Neural progenitor cell (in vitro differentiated cells): ENCODE results near the gene MGAT4A. TPM values are rescaled to one million over a fixed set of nuclear protein-coding genes. Genes with fewer than 3 reads are reported as not detected.
A peak's percentile ranks its signal among the peaks of the same experiment; 100 is the strongest.

Experiments used
- DNase-seq: peaks from one replicate; pipeline ENCODE4 v3.0.0-alpha.2; 2016; ENCODE audit warnings: low spot score
- H2AFZ ChIP-seq: fragments of 200-600 bp; sonication (generic); replicated peaks from 2 replicates; pipeline ENCODE4 v1.6.1; 2016; ENCODE audit warnings: antibody characterized with exemption
- H3F3A ChIP-seq: fragments of 200-600 bp; sonication (generic); 2 replicates; pipeline ENCODE4 v1.6.1; 2016; ENCODE audit warnings: antibody characterized with exemption, low read depth
- H3K27ac ChIP-seq: fragments of 200-600 bp; sonication (generic); 2 replicates; pipeline ENCODE4 v1.5.1; 2016; ENCODE audit warnings: mild to moderate bottlenecking
- H3K27me3 ChIP-seq: fragments of 200-600 bp; sonication (generic); 2 replicates; pipeline ENCODE4 v1.6.1; 2016; ENCODE audit warnings: mild to moderate bottlenecking, moderate library complexity
- H3K36me3 ChIP-seq: fragments of 200-600 bp; sonication (generic); 2 replicates; pipeline ENCODE4 v1.5.1; 2016
- H3K4me1 ChIP-seq: fragments of 200-600 bp; sonication (generic); 2 replicates; pipeline ENCODE4 v1.6.1; 2016; ENCODE audit warnings: mixed run types
- H3K4me2 ChIP-seq: fragments of 200-600 bp; sonication (generic); 2 replicates; pipeline ENCODE4 v1.6.1; 2016
- H3K4me3 ChIP-seq: fragments of 200-600 bp; sonication (generic); 2 replicates; pipeline ENCODE4 v1.5.1; 2016
- H3K79me2 ChIP-seq: fragments of 200-600 bp; sonication (generic); 2 replicates; pipeline ENCODE4 v1.6.1; 2016; ENCODE audit warnings: low read depth
- H3K9ac ChIP-seq: fragments of 200-600 bp; sonication (generic); 2 replicates; pipeline ENCODE4 v1.6.1; 2016
- H3K9me3 ChIP-seq: fragments of 200-600 bp; sonication (generic); 2 replicates; pipeline ENCODE4 v1.5.1; 2016; ENCODE audit warnings: low read depth
- H4K20me1 ChIP-seq: fragments of 200-600 bp; sonication (generic); 2 replicates; pipeline ENCODE4 v1.6.1; 2016; ENCODE audit warnings: low read depth
- H3K27ac Mint-ChIP-seq: 3 replicates; pipeline ENCODE4 v1.8.0; 2021; ENCODE audit warnings: mixed read lengths
- H3K27me3 Mint-ChIP-seq: 2 replicates; pipeline ENCODE4 v1.8.0; 2022; ENCODE audit warnings: low read depth, mild to moderate bottlenecking, inconsistent platforms, moderate library complexity, mixed read lengths; ENCODE audit not compliant: insufficient read depth
- H3K36me3 Mint-ChIP-seq: 3 replicates; pipeline ENCODE4 v1.8.0; 2021; ENCODE audit warnings: mixed read lengths
- H3K4me1 Mint-ChIP-seq: 3 replicates; pipeline ENCODE4 v1.8.0; 2021; ENCODE audit warnings: mixed read lengths
- H3K4me3 Mint-ChIP-seq: 3 replicates; pipeline ENCODE4 v1.8.0; 2021; ENCODE audit warnings: mild to moderate bottlenecking, moderate library complexity, mixed read lengths
- H3K9me3 Mint-ChIP-seq: 3 replicates; pipeline ENCODE4 v1.8.0; 2020; ENCODE audit warnings: mixed read lengths
- CTCF ChIP-seq: fragments of 200-600 bp; sonication (generic); IDR thresholded peaks from 2 replicates; pipeline ENCODE4 v1.5.1; 2017; ENCODE audit warnings: antibody characterized with exemption, mild to moderate bottlenecking
- EZH2 ChIP-seq: fragments of 200-600 bp; sonication (generic); IDR thresholded peaks from 2 replicates; pipeline ENCODE4 v1.6.1; 2017; ENCODE audit warnings: antibody characterized with exemption, mild to moderate bottlenecking, moderate library complexity
- EZH2phosphoT487 ChIP-seq: fragments of 200-600 bp; sonication (generic); IDR thresholded peaks from 2 replicates; pipeline ENCODE4 v1.6.1; 2017; ENCODE audit warnings: antibody characterized with exemption
- total RNA-seq: library from RNA; depleted of rRNA; stranded (reverse); fragments of >200 nt; gene quantifications from 2 replicates; pipeline ENCODE4 v1.2.3, GENCODE V29; 2015; ENCODE audit warnings: low replicate concordance

The MGAT4A gene
- total RNA-seq, 1 donor from 2014 or later, result 8.0 TPM

DNA sequence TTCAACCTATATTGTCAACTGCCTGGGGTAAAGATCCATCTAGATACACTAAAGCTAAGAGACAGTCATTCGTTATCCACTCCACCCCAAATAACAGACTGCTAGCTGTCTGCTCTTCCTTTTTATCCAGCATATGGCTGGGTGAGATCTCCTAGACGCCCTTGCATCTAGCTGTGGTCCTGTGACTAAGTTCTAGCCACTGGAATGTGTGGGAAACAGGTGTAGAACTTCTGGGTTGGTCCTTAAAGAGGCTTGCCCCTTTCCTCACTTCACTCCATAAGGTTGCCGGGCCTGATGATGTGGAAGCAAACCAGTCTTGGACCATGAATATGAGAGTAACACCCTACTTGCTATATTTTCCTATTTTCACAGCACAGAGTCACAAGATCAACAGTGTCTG, 125.9 kb downstream of the MGAT4A start:
- Mint-ChIP-seq H3K4me1 (peaks cover 19% of the 10 kb centered on the region), H3K27ac (no peak overlapping the region), H3K36me3 (peaks cover 4% of the 10 kb centered on the region), H3K4me3 (no peak overlapping the region), H3K27me3 (no peaks in the 10 kb centered on the region), H3K9me3 (no peaks in the 10 kb centered on the region)
- Histone ChIP-seq H3K4me2 (no peak overlapping the region), H2AFZ (no peak overlapping the region), H3K27me3 (no peaks in the 10 kb centered on the region), H3K27ac (no peak overlapping the region), H3K36me3 (no peaks in the 10 kb centered on the region), H3K4me3 (no peak overlapping the region), H4K20me1 (peaks cover 35% of the 10 kb centered on the region), H3K9me3 (no peaks in the 10 kb centered on the region), H3K9ac (no peak overlapping the region), H3K79me2 (peaks cover 58% of the 10 kb centered on the region), H3K4me1 (peaks cover 12% of the 10 kb centered on the region), H3F3A (peaks cover 6% of the 10 kb centered on the region)
- TF ChIP-seq EZH2 (no peak), EZH2phosphoT487 (no peak), CTCF (no peak)
- no peak for DNase-seq

DNA sequence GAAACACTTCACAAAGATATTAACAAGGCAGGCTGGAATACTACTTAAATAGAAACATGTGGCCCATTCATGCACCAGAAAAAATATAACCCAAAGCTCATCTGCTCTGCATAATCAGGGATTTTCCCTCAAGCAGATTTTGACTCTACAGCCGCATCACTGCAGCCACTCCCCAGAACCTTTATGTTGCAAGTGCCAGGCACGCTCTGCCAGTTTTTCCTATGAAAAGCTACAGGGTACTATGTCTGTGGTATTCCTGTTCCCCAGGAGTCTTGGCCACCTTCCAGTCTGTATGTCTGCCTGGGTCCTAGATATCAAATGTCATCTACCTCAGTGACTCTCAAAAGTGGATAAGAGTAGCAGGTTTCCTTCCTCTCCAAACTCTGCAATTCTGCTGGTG, 126.4 kb downstream of the MGAT4A start:
- H3K9ac ChIP-seq, result no peak overlapping the region

GRCh38 chr2:98601532-98602132, 129.3 kb downstream of the MGAT4A start:
- Mint-ChIP-seq H3K4me3 (no peak overlapping the region), H3K27me3 (no peaks in the 10 kb centered on the region), H3K36me3 (peaks cover 11% of the 10 kb centered on the region), H3K27ac (no peak overlapping the region), H3K4me1 (peaks cover 1% of the 10 kb centered on the region), H3K9me3 (no peaks in the 10 kb centered on the region)
- no peak overlapping the region for H2AFZ ChIP-seq
- TF ChIP-seq EZH2phosphoT487 (no peak), CTCF (peak; percentile 63)
- H3K27ac ChIP-seq, result no peak overlapping the region
- H3K27me3 ChIP-seq, result no peaks in the 10 kb centered on the region
- no peaks in the 10 kb centered on the region for H3K4me1 ChIP-seq
- no peak overlapping the region for H3K4me3 ChIP-seq
- no peaks in the 10 kb centered on the region for H3K9me3 ChIP-seq
- H3K79me2 ChIP-seq, result peaks cover 28% of the 10 kb centered on the region
- no peak overlapping the region for H3K4me2 ChIP-seq
- H3F3A ChIP-seq, result no peaks in the 10 kb centered on the region
- H3K36me3 ChIP-seq, result no peaks in the 10 kb centered on the region
- H4K20me1 ChIP-seq, result peaks cover 21% of the 10 kb centered on the region
- DNase-seq, result peak; percentile 68
- no peak overlapping the region for H3K9ac ChIP-seq

More for the DNA sequence above, 126.4 kb downstream of the MGAT4A start:
- peaks cover 6% of the 10 kb centered on the region for H3F3A ChIP-seq
- no peaks in the 10 kb centered on the region for H3K27me3 ChIP-seq
- H3K9me3 Mint-ChIP-seq, result no peaks in the 10 kb centered on the region
- peaks cover 4% of the 10 kb centered on the region for H3K36me3 Mint-ChIP-seq
- no peak overlapping the region for H3K4me3 ChIP-seq
- no peak overlapping the region for H3K4me2 ChIP-seq
- H3K27ac Mint-ChIP-seq, result no peak overlapping the region
- no peak for TF ChIP-seq CTCF
- TF ChIP-seq EZH2phosphoT487, result no peak
- TF ChIP-seq EZH2, result no peak
- H3K4me3 Mint-ChIP-seq, result no peak overlapping the region
- peaks cover 53% of the 10 kb centered on the region for H3K79me2 ChIP-seq
- H3K9me3 ChIP-seq, result no peaks in the 10 kb centered on the region
- no peaks in the 10 kb centered on the region for H3K27me3 Mint-ChIP-seq
- peaks cover 35% of the 10 kb centered on the region for H4K20me1 ChIP-seq
- peaks cover 13% of the 10 kb centered on the region for H3K4me1 Mint-ChIP-seq
- no peaks in the 10 kb centered on the region for H3K36me3 ChIP-seq
- DNase-seq, result no peak
- H3K27ac ChIP-seq, result no peak overlapping the region
- no peak overlapping the region for H2AFZ ChIP-seq
- peaks cover 8% of the 10 kb centered on the region for H3K4me1 ChIP-seq
